ENCODE results near the gene MED15. TPM values are rescaled to one million over a fixed set of nuclear protein-coding genes. Genes with fewer than 3 reads are reported as not detected.

Gene MED15
- total and polyA plus RNA-seq, 2 of the 4 experiments (the other 2 are of a cell fraction): 19.0 to 68.8 TPM

DNA sequence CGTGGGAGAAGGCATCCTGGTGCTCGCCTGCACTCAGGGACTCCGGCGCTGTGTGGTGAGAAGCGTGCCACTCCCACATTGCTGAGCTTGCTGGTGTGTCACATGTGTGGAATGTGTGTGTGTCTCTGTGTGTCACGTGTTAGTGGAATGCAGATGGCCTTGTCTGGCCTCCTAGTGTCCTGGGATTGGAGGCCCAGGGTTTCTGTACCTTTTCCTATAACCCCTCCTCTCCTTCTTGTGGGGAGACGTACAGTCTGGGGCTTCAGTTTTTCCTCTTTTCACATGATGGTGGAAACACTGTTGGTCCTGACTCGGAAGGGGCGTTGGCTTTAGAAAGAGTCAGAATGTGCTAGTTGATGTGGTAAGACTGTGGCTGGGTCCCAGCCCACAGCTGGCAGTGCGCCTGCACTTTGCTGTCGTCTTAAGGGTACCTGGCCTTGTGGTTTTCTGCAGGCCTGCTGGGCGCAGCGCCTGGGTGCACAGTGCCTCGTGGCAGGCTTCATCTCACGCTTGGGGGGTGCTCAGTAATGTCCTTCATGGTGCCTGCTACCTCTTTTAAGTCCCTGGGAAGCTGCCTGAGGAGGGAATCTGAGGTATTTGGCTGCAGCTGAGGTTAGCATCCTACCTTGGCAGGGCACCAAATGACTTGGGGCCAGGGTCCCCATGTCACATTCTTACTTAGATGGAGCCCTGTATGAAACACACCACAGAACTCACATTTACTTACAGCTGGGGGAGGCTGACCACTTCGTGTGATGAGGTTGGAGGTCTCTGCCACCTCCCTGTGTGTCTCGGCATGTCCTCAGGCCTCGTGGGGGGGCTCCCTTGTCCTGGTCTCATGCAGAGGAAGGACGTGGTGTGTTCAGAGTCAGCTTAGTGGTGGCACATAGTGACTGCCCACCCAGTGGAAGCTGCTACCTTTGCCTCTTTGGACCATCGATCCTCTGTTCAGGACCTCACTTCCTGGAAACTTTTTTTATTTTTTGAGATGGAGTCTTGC lies 61.9 kb downstream of the MED15 start (continued):
- TF ChIP-seq MAZ (IDR thresholded peaks at IDR 0.05; ENCODE audit: borderline replicate concordance, low read depth, low read length) (peak; percentile 49; the same call in 1 of the 2 replicates), CEBPB (IDR thresholded peaks at IDR 0.05; ENCODE audit: low read depth, low read length) (peak; percentile 74), MXI1 (IDR thresholded peaks at IDR 0.05; ENCODE audit: borderline replicate concordance, low read depth, low read length) (peak; percentile 97), CHD1 (IDR thresholded peaks at IDR 0.05; ENCODE audit: low read depth, low read length) (no peak), FOS (IDR thresholded peaks at IDR 0.05; ENCODE audit: low read depth, low read length) (peak; percentile 78), RFX5 (IDR thresholded peaks at IDR 0.05; ENCODE audit: low read depth, low read length) (no peak)
- TF ChIP-seq, protein P1, sequence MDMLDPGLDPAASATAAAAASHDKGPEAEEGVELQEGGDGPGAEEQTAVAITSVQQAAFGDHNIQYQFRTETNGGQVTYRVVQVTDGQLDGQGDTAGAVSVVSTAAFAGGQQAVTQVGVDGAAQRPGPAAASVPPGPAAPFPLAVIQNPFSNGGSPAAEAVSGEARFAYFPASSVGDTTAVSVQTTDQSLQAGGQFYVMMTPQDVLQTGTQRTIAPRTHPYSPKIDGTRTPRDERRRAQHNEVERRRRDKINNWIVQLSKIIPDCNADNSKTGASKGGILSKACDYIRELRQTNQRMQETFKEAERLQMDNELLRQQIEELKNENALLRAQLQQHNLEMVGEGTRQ (IDR thresholded peaks at IDR 0.05; ENCODE audit: low read depth, low read length): peak; percentile 97

All from IMR-90 (cell line).